ENCODE data around the gene DPH1. TPM values are rescaled to one million over a fixed set of nuclear protein-coding genes. Genes with fewer than 3 reads are reported as not detected.

Gene DPH1
- polyA plus RNA-seq, 2 of the 4 experiments (the other 2 are of a cell fraction): 25.5 to 33.6 TPM

- H3K9me3 ChIP-seq: no peaks in the 10 kb centered on the region
- DNase-seq (ENCODE audit: low read depth in 1 of 2, low spot score in 1 of 2) (no peak), ATAC-seq (no peak), FAIRE-seq (no peak)
- ChIA-PET CTCF (interaction anchor here (0.7 to 9.1 kb wide), 8 partner anchors 9 to 159 kb away, joined by 3 to 55 read pairs (median 6); no protein-coding TSS in a partner anchor), POLR2A (no interaction called here)
- 0 out of 3 replicates have a peak overlapping the region, but pooled peaks have one; percentile 48 for H3K4me2 ChIP-seq
- TF ChIP-seq RNF2 (IDR thresholded peaks at IDR 0.05; ENCODE audit: borderline replicate concordance, low read depth) (no peak), CEBPB (IDR thresholded peaks at IDR 0.05) (no peak), HMGXB4 (CRISPR knock-in tag; IDR thresholded peaks at IDR 0.05; ENCODE audit: borderline replicate concordance) (no peak), FOXS1 (CRISPR knock-in tag; IDR thresholded peaks at IDR 0.05) (no peak), MAFK (IDR thresholded peaks at IDR 0.05; ENCODE audit: partially characterized antibody) (no peak), CTCF (IDR thresholded peaks at IDR 0.05) (no peak), SREBF2 (IDR thresholded peaks at IDR 0.05) (no peak), ZC3H11A (IDR thresholded peaks at IDR 0.05) (no peak), BCL3 (IDR thresholded peaks at IDR 0.05) (no peak), ZFP36 (IDR thresholded peaks at IDR 0.05; ENCODE audit: borderline replicate concordance, partially characterized antibody) (no peak), JUNB (IDR thresholded peaks at IDR 0.05) (no peak), BHLHE40 (IDR thresholded peaks at IDR 0.05; ENCODE audit: low read depth, low read length) (no peak), MAX (IDR thresholded peaks at IDR 0.05) (no peak), ATOH8 (CRISPR knock-in tag; IDR thresholded peaks at IDR 0.05; ENCODE audit: low read depth) (no peak), RARB (CRISPR knock-in tag; IDR thresholded peaks at IDR 0.05) (no peak)
- no peak overlapping the region for H3K4me3 ChIP-seq
- H3K4me1 ChIP-seq: peaks cover 27% of the 10 kb centered on the region
- 78% methylated on average over 5 of the region's 5 CpGs for WGBS (ENCODE audit: missing lambda C conversion rate)
- H3K27ac ChIP-seq: no peak overlapping the region
Observed at GRCh38 chr17:2085648-2085949, 55.6 kb downstream of the DPH1 start.

- DNase-seq (ENCODE audit: low read depth in 1 of 2, low spot score in 1 of 2) (no peak), FAIRE-seq (no peak), ATAC-seq (no peak)
- ChIA-PET POLR2A (no interaction called here), CTCF (interaction anchor here (0.6 to 9.1 kb wide), 11 partner anchors 9 to 195 kb away, joined by 3 to 55 read pairs (median 7); partner anchors contain the start of gene HIC1)
- TF ChIP-seq NFE2L2 (conservative IDR thresholded peaks at IDR 0.05; ENCODE audit: low read length): no peak
- no peak for TF ChIP-seq MAZ (IDR thresholded peaks at IDR 0.05; ENCODE audit: borderline replicate concordance, low read depth, low read length)
- TF ChIP-seq BCL3 (IDR thresholded peaks at IDR 0.05): no peak
- TF ChIP-seq HOXB13 (CRISPR knock-in tag; IDR thresholded peaks at IDR 0.05; ENCODE audit: low read depth): no peak
- TF ChIP-seq ZSCAN20 (CRISPR knock-in tag; IDR thresholded peaks at IDR 0.05): no peak
- no peak for TF ChIP-seq BHLHE40 (IDR thresholded peaks at IDR 0.05; ENCODE audit: low read depth, low read length)
- no peak for TF ChIP-seq CHD4 (IDR thresholded peaks at IDR 0.05; ENCODE audit: borderline replicate concordance)
- TF ChIP-seq CBX8 (IDR thresholded peaks at IDR 0.05): no peak
- no peak for TF ChIP-seq JUNB (IDR thresholded peaks at IDR 0.05)
- no peak for TF ChIP-seq ESRRA (IDR thresholded peaks at IDR 0.05; ENCODE audit: borderline replicate concordance, low read length)
- no peak for TF ChIP-seq PHF8 (IDR thresholded peaks at IDR 0.05; ENCODE audit: borderline replicate concordance, low read depth)
- 81% methylated on average over 3 of the region's 3 CpGs for WGBS (ENCODE audit: missing lambda C conversion rate)
- H3K4me2 ChIP-seq: no peak overlapping the region
- H3K27ac ChIP-seq: no peak overlapping the region
- no peak overlapping the region for H3K4me3 ChIP-seq
- H3K9me3 ChIP-seq: no peaks in the 10 kb centered on the region
- peaks cover 27% of the 10 kb centered on the region for H3K4me1 ChIP-seq
Observed at GRCh38 chr17:2086306-2086705, 56.4 kb downstream of the DPH1 start.

All from A549 (cell line).